Left colon (tissue), 2 donors: ENCODE data around the gene SMARCAL1. TPM values are rescaled to one million over a fixed set of nuclear protein-coding genes. Genes with fewer than 3 reads are reported as not detected.
A peak's percentile ranks its signal among the peaks of the same experiment; 100 is the strongest.

ENCODE experiments used
- ATAC-seq: fragments of 200-7000 bp; cut with Tn5 transposase; one replicate; pipeline ENCODE4 v1.9.1; 2020; ENCODE audit warnings: mild to moderate bottlenecking, moderate library complexity
- DNase-seq, 2 donors: peaks; one replicate each; pipeline ENCODE4 v3.0.0-alpha.2; 2020
- intact Hi-C, 2 donors: fragments of 100-400 bp; cut with DNase I in 1 of 2; cut with micrococcal nuclease in 1 of 2; formaldehyde crosslinking; loops; one replicate each; pipeline versions ENCODE4 v1.11.2 to v1.14.0; 2022; cut with DNase I, micrococcal nuclease
- total RNA-seq, 2 donors: library from RNA; stranded (reverse); fragmentation: NEBNext Ultra II Directional; extraction: Animal tissue kit (Norgen Biotek cat#: 25700); gene quantifications; one replicate each; pipeline ENCODE4 v1.2.1, GENCODE V29; 2021
- donor health status: DM: no; HTN: no; CAD: no.
- donor health status: DM: yes; HTN: yes; CAD: no.

Gene SMARCAL1
- total RNA-seq, 2 donors from 2014 or later: 14.7 to 16.1 TPM

GRCh38 chr2:216424274-216424673, 12.0 kb downstream of the SMARCAL1 start:
- no peak for DNase-seq
- intact Hi-C loops: no loop called here
- no peak for ATAC-seq

DNA sequence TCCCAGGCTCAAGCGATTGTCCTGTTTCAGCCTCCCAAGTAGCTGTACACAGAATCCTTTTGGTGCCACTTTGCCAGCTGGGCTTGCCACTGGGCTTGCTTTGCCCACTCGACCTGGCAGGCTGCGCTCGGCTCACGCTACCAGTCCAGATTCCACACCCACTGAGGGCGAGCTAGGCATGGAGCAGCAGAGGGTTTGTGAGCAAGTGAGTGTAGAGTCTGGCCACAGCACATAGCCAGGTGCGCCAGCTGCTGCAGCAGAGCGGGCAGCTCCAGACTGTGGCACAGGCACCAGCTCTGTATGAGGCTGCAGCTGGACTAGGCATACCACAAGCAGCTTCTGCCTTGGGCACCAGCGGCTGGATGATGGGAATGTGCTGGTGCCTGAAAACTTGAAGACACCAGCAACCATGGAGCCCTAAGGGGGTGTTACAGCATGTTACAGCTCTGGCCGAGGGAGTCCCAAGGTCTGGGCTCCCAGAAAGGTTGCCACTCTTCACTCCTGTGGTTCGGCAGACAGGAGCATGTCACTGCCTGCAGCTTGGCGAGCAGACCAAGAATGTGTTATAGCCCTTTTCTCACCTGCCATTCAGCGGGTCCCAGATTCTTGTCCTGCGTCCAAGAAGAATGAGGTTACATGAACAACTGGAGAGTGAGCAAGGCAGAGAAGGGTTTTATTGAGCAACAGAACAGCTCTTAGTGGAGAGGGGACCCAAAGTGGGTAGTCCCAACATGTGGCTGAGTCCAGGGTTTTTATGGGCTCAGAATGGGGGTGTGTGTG, 12.9 kb downstream of the SMARCAL1 start:
- DNase-seq (no peak), ATAC-seq (no peak)
- intact Hi-C loops: no loop called here

DNA sequence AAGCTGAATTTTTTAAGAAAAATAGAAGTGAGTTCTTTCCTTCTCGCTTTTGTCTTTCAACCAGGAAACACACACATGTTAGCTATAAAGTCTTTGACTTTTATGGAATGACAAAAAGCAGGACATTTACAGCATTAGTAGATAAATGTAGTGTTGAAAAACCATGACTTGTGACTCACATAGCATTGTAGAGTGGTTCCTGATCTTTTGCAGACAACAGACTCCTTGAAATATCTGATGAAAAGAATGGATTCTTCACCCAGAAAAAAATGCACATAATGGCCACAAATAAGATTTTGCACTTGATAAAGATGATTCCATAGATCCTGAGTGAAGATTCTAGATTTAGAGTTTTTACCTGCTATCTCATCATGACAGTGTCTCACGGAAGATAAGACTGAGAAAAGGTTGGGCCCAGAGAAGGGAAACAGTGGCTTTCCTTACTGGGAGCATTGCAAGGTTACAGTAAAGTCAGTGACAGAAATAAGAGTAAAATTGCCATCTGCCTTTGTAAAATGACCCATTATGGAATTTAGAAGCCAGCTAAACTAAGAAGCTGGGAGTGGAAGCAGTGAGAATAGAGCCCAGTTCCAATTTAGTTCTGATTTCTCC, 14.0 kb downstream of the SMARCAL1 start:
- intact Hi-C loops: no loop called here
- DNase-seq (no peak), ATAC-seq (no peak)

- no peak for ATAC-seq
- no peak for DNase-seq
- intact Hi-C loops: no loop called here
These were observed 14.7 kb downstream of the SMARCAL1 start for GRCh38 chr2:216426938-216427337.

GRCh38 chr2:216428618-216429350, 16.5 kb downstream of the SMARCAL1 start:
- no peak for DNase-seq
- intact Hi-C loops: no loop called here
- ATAC-seq: no peak

DNA sequence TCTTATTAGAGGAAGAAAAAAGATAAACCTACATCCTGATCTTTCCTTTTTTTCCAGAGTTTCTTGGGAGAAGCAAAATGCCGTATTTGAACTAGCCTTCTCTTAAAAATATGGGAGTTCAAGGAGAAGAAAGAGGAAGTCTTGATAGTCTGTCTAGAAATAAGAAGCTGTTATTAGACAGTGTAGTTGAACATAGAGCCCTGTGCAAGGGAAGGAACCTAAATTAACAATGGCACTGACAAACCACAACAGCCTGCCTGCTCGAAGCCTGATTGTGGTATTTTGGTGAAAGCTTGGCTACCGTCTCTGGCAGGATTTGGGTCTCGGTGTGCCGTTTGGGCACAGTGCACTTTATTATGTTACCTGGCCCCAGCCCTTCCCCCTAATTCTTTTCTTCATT, 17.1 kb downstream of the SMARCAL1 start:
- intact Hi-C loops: no loop called here
- no peak for ATAC-seq
- DNase-seq: no peak

- ATAC-seq (no peak), DNase-seq (no peak)
- intact Hi-C loops: no loop called here
These were observed 18.7 kb downstream of the SMARCAL1 start for GRCh38 chr2:216430811-216431530.

DNA sequence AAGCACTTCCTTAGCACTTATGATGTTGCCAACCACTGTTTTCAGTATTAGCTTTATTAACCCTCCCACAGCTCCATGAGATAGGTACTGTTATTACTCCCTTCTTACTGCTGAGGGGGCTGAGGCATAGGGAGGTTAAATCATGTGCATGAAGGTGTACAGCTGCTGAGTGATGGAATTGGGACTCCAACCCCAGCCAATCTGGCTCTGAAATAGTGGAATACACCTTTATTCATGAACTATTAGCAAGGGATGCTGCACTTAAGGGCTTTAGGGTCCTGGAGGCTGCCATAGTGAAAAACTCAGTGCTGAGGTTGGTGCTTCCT, 19.2 kb downstream of the SMARCAL1 start:
- DNase-seq: no peak
- intact Hi-C loops: no loop called here
- ATAC-seq: no peak

GRCh38 chr2:216436383-216436782, 24.1 kb downstream of the SMARCAL1 start:
- intact Hi-C loops: no loop called here
- DNase-seq (no peak), ATAC-seq (no peak)

GRCh38 chr2:216441308-216442010, 29.2 kb downstream of the SMARCAL1 start:
- intact Hi-C loops: no loop called here
- ATAC-seq (no peak), DNase-seq (no peak)

DNA sequence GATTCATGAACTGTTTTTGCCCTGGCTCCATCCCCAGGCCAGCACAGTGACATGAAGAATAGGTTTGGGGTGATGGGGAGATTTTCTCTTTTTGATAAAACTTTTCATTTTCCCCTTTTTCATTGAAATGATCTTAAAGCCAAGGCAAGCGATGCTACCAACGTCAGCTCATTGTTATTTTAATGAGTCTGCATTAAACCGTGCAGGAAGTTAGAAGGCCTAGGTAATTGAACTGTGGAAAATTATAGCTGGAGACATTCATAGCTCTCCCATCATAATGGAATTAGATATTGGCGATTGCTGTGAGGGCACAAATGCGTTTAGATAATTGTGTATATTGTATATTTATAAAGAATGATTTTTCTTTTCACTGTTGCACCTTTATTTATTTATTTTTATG, 33.2 kb downstream of the SMARCAL1 start:
- intact Hi-C loops: no loop called here
- ATAC-seq (peak; percentile 31), DNase-seq (no peak)

DNA sequence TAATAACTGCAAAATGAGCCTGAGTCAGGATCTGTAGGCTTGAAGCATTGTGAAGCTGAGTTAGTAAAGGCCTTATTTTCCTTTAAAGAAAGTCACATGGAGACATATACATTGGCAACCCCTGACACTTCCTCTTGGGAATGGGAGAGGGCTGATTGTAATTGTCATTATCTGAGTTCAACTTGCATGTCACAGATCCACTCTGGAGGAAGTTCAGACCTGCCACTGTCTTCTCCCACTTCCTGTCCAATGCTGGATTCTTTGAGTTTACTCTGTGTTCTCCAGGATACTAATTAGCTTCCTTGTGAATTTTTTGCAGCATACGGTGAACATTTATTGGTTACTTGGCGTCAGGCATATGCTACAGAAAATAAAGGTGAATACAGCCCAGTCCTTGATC, 34.1 kb downstream of the SMARCAL1 start:
- DNase-seq: no peak
- intact Hi-C loops: no loop called here
- ATAC-seq: peak; percentile 92

GRCh38 chr2:216447293-216447692, 35.0 kb downstream of the SMARCAL1 start:
- intact Hi-C loops: no loop called here
- ATAC-seq: no peak
- DNase-seq: no peak

DNA sequence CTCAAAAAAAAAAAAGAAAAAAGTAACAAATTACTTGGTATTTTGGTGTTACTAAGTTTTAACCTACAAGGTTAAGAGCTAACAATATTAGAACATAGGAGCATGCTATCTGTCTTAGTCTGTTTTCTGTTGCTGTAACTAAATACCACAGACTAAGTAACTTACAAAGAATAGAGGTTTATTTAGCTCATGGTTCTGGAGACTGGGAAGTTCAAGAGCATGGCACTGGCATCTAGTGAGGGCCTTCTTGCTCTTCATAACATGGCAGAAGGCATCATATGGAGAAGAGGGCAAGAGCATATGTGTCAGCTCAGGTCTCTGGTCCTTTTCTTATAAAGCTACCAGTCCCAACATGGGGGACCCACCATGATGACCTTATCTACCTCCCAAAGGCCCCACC, 36.5 kb downstream of the SMARCAL1 start:
- ATAC-seq (no peak), DNase-seq (no peak)
- intact Hi-C loops: no loop called here

DNA sequence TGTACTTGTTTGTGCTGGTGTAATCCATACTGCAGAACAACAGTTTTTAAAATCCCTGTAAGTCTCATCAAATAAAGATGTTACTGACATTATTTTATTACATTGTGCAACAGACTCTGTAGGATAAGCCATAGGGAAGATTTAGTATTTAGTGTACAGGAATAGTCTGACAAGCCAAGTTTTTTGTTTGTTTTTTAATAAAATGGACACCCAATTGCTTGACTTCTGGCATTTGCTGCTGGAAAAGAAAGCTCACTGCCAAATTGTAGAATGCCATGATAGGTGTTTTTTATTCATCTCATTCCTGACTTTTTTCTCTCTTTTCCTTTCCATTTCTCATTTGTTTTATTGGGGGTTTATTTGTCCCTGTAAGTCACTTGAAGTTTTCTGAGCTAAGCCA, 38.1 kb downstream of the SMARCAL1 start:
- intact Hi-C loops: no loop called here
- ATAC-seq (no peak), DNase-seq (no peak)

GRCh38 chr2:216450784-216451183, 38.5 kb downstream of the SMARCAL1 start:
- DNase-seq: no peak
- intact Hi-C loops: no loop called here
- ATAC-seq: no peak

GRCh38 chr2:216453955-216454614, 41.8 kb downstream of the SMARCAL1 start:
- DNase-seq: no peak
- intact Hi-C loops: no loop called here
- no peak for ATAC-seq

DNA sequence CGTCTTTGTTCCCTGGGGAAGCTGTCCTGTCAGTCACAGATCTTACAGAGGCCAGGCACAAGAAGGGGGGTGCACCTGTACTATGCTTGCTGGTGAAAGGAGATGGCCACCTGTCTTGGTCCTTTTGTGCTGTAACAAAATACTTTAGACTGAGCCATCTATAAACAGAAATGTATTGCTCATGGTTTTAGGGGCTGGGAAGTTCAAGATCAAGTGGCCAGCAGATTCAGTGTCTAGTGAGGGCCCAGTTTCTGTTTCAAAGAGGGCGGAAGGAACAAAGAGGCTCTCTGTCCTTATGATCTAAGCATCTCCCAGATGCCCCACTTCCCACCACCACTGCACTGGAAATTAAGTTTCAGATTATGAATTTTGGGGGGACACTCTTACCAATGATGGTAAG, 50.9 kb downstream of the SMARCAL1 start:
- intact Hi-C loops: no loop called here
- DNase-seq (no peak), ATAC-seq (no peak)
